GM12801 (cell line): ENCODE measurements around the gene XKR3.

Experiments used
- CTCF ChIP-seq: IDR thresholded peaks from one replicate; pipeline ENCODE4 v1.5.1; 2011; ENCODE audit warnings: control low read depth; ENCODE audit not compliant: insufficient read length; ENCODE audit errors: extremely low read depth

XKR3 gene

GRCh38 chr22:16801088-16801487 lies 24.1 kb downstream of the XKR3 start:
- no peak for TF ChIP-seq CTCF

GRCh38 chr22:16800358-16800757 lies 24.9 kb downstream of the XKR3 start:
- TF ChIP-seq CTCF, result no peak

- TF ChIP-seq CTCF, result no peak
These were observed 31.4 kb downstream of the XKR3 start for GRCh38 chr22:16793831-16794230.

- no peak for TF ChIP-seq CTCF
These were observed 35.2 kb downstream of the XKR3 start for GRCh38 chr22:16789860-16790493.

GRCh38 chr22:16783930-16784354 lies 41.3 kb downstream of the XKR3 start:
- no peak for TF ChIP-seq CTCF

- no peak for TF ChIP-seq CTCF
These were observed 41.8 kb downstream of the XKR3 start for GRCh38 chr22:16783453-16783852.

- no peak for TF ChIP-seq CTCF
These were observed 43.4 kb downstream of the XKR3 start for GRCh38 chr22:16781764-16782329.
